NAMALWA (cell line): ENCODE measurements around the gene RNF114.
"Not testable (repeated sequence)": the region's sequence is repeated elsewhere in the genome, so short reads cannot be mapped to it uniquely, and the experiment has no call there.

Source experiments
- DNase-seq: peaks from one replicate; pipeline ENCODE4 v3.0.0-alpha.2; 2015; ENCODE audit warnings: low spot score

The RNF114 gene

GRCh38 chr20:49964964-49965780 lies 29.0 kb downstream of the RNF114 start:
- DNase-seq: peak; percentile 62

- no peak for DNase-seq
Measured at GRCh38 chr20:49965781-49966305, 29.6 kb downstream of the RNF114 start.

- no peak for DNase-seq
Measured at GRCh38 chr20:49966861-49967260, 30.7 kb downstream of the RNF114 start.

- DNase-seq: no peak
Measured at GRCh38 chr20:49969234-49969633, 33.0 kb downstream of the RNF114 start.

GRCh38 chr20:49969946-49970345 lies 33.7 kb downstream of the RNF114 start:
- DNase-seq: no peak

GRCh38 chr20:49970498-49970897 lies 34.3 kb downstream of the RNF114 start:
- no peak for DNase-seq

GRCh38 chr20:49973981-49974380 lies 37.8 kb downstream of the RNF114 start:
- DNase-seq: no peak

GRCh38 chr20:49976542-49976941 lies 40.3 kb downstream of the RNF114 start:
- DNase-seq: no peak

- DNase-seq: not testable (repeated sequence)
Measured at GRCh38 chr20:49977740-49978139, 41.5 kb downstream of the RNF114 start.

- DNase-seq: no peak
Measured at GRCh38 chr20:49978685-49979029, 42.5 kb downstream of the RNF114 start.

GRCh38 chr20:49979030-49979832 lies 43.0 kb downstream of the RNF114 start:
- peak; percentile 83 for DNase-seq

- DNase-seq: no peak
Measured at GRCh38 chr20:49980140-49981008, 44.2 kb downstream of the RNF114 start.

- no peak for DNase-seq
Measured at GRCh38 chr20:49981218-49982071, 45.2 kb downstream of the RNF114 start.

- DNase-seq: no peak
Measured at GRCh38 chr20:49982072-49982345, 45.8 kb downstream of the RNF114 start.

GRCh38 chr20:49982346-49983122 lies 46.3 kb downstream of the RNF114 start, which contains the start of gene SNAI1:
Gene SNAI1 (plus strand): TSS chr20:49982980. CDS start chr20:49983060, 80 bp downstream.
- peak; percentile 94 for DNase-seq

GRCh38 chr20:49983123-49983847 lies 47.1 kb downstream of the RNF114 start:
- no peak for DNase-seq

- DNase-seq: no peak
Measured at GRCh38 chr20:49983848-49984408, 47.7 kb downstream of the RNF114 start.

- no peak for DNase-seq
Measured at GRCh38 chr20:49984426-49985153, 48.4 kb downstream of the RNF114 start.

GRCh38 chr20:49985157-49985556 lies 49.0 kb downstream of the RNF114 start:
- no peak for DNase-seq
